ENCODE measurements around the gene LRRC10.

The LRRC10 gene

GRCh38 chr12:69647178-69647577 lies 36.5 kb upstream of the LRRC10 start:
- Histone ChIP-seq H3K4me1 (ENCODE audit: insufficient read depth, low read length, severe bottlenecking) (peaks cover 4% of the 10 kb centered on the region), H3K4me2 (ENCODE audit: low read length) (no peak overlapping the region), H3K9ac (ENCODE audit: low read length) (no peak overlapping the region), H4K20me1 (ENCODE audit: insufficient read depth, low read length) (no peaks in the 10 kb centered on the region), H3K27me3 (ENCODE audit: insufficient read depth, low read length) (no peaks in the 10 kb centered on the region), H3K36me3 (ENCODE audit: insufficient read depth, low read length) (no peaks in the 10 kb centered on the region), H3K9me3 (ENCODE audit: low read length) (no peaks in the 10 kb centered on the region), H2AFZ (ENCODE audit: low read length) (no peak overlapping the region), H3F3A (ENCODE audit: insufficient read depth, low read length) (no peaks in the 10 kb centered on the region), H3K79me2 (ENCODE audit: insufficient read depth, low read length) (no peaks in the 10 kb centered on the region), H3K9me2 (ENCODE audit: low read depth, low read length) (no peaks in the 10 kb centered on the region), H3K27ac (ENCODE audit: low read depth, low read length, poor library complexity, severe bottlenecking) (no peak overlapping the region), H3K4me3 (ENCODE audit: low read depth, low read length, poor library complexity, severe bottlenecking) (no peak overlapping the region)
- TF ChIP-seq EZH2 (IDR thresholded peaks at IDR 0.05; ENCODE audit: borderline replicate concordance, low read length), result no peak
- TF ChIP-seq CTCF (IDR thresholded peaks at IDR 0.05; ENCODE audit: low read length), result no peak

- Histone ChIP-seq H2AFZ (ENCODE audit: low read length) (no peak overlapping the region), H4K20me1 (ENCODE audit: insufficient read depth, low read length) (no peaks in the 10 kb centered on the region), H3K4me1 (ENCODE audit: insufficient read depth, low read length, severe bottlenecking) (peaks cover 4% of the 10 kb centered on the region), H3K9ac (ENCODE audit: low read length) (no peak overlapping the region), H3K9me2 (ENCODE audit: low read depth, low read length) (no peaks in the 10 kb centered on the region), H3K79me2 (ENCODE audit: insufficient read depth, low read length) (no peaks in the 10 kb centered on the region), H3F3A (ENCODE audit: insufficient read depth, low read length) (no peaks in the 10 kb centered on the region), H3K4me2 (ENCODE audit: low read length) (no peak overlapping the region), H3K9me3 (ENCODE audit: low read length) (no peaks in the 10 kb centered on the region), H3K27me3 (ENCODE audit: insufficient read depth, low read length) (no peaks in the 10 kb centered on the region), H3K27ac (ENCODE audit: low read depth, low read length, poor library complexity, severe bottlenecking) (no peak overlapping the region), H3K36me3 (ENCODE audit: insufficient read depth, low read length) (no peaks in the 10 kb centered on the region), H3K4me3 (ENCODE audit: low read depth, low read length, poor library complexity, severe bottlenecking) (no peak overlapping the region)
- TF ChIP-seq EZH2 (IDR thresholded peaks at IDR 0.05; ENCODE audit: borderline replicate concordance, low read length), result no peak
- no peak for TF ChIP-seq CTCF (IDR thresholded peaks at IDR 0.05; ENCODE audit: low read length)
Measured at GRCh38 chr12:69645031-69645430, 34.3 kb upstream of the LRRC10 start.

GRCh38 chr12:69644511-69644910 lies 33.8 kb upstream of the LRRC10 start:
- Histone ChIP-seq H3F3A (ENCODE audit: insufficient read depth, low read length) (no peaks in the 10 kb centered on the region), H3K4me1 (ENCODE audit: insufficient read depth, low read length, severe bottlenecking) (peaks cover 4% of the 10 kb centered on the region), H3K9ac (ENCODE audit: low read length) (no peak overlapping the region), H3K4me3 (ENCODE audit: low read depth, low read length, poor library complexity, severe bottlenecking) (no peak overlapping the region), H3K27ac (ENCODE audit: low read depth, low read length, poor library complexity, severe bottlenecking) (no peak overlapping the region), H4K20me1 (ENCODE audit: insufficient read depth, low read length) (no peaks in the 10 kb centered on the region), H2AFZ (ENCODE audit: low read length) (no peak overlapping the region), H3K4me2 (ENCODE audit: low read length) (no peak overlapping the region), H3K79me2 (ENCODE audit: insufficient read depth, low read length) (no peaks in the 10 kb centered on the region), H3K9me3 (ENCODE audit: low read length) (no peaks in the 10 kb centered on the region), H3K27me3 (ENCODE audit: insufficient read depth, low read length) (no peaks in the 10 kb centered on the region), H3K9me2 (ENCODE audit: low read depth, low read length) (no peaks in the 10 kb centered on the region), H3K36me3 (ENCODE audit: insufficient read depth, low read length) (no peaks in the 10 kb centered on the region)
- no peak for TF ChIP-seq CTCF (IDR thresholded peaks at IDR 0.05; ENCODE audit: low read length)
- TF ChIP-seq EZH2 (IDR thresholded peaks at IDR 0.05; ENCODE audit: borderline replicate concordance, low read length), result no peak

All from OCI-LY1 (cell line).